B cell (primary cell): Measurements from ENCODE around the gene SLIRP. TPM values are rescaled to one million over a fixed set of nuclear protein-coding genes. Genes with fewer than 3 reads are reported as not detected.

Experiments
- ATAC-seq: fragments of 200-7000 bp; cut with Tn5 transposase; one replicate; pipeline ENCODE4 v1.10.0; 2021; ENCODE audit warnings: low read depth, mild to moderate bottlenecking, moderate number of reproducible peaks, moderate library complexity
- CTCF ChIA-PET: fragments of 350-600 bp; sonication (Branson Sonifier 250); formaldehyde crosslinking; loops from one replicate; lab custom pipeline; 2021; ENCODE audit warnings: antibody characterized with exemption, inconsistent platforms; lab: Charles Lee
- POLR2A ChIA-PET: fragments of 350-600 bp; sonication (Branson Sonifier 250); formaldehyde crosslinking; loops from one replicate; lab custom pipeline; 2021; ENCODE audit warnings: antibody characterized with exemption; lab: Charles Lee
- DNase-seq: peaks from one replicate; pipeline ENCODE4 v3.0.0; 2013
- H2AFZ ChIP-seq: 2 replicates; pipeline ENCODE4 v1.6.1; 2012; ENCODE audit warnings: mild to moderate bottlenecking, low read depth, low read length; ENCODE audit not compliant: insufficient read depth, poor library complexity, severe bottlenecking
- H3K27ac ChIP-seq, 2 donors: 1 replicate in 1 of 2; 2 replicates in 1 of 2; pipeline ENCODE4 v1.5.1; 2012 to 2013; ENCODE audit warnings: low read length in 2 of 2, mild to moderate bottlenecking in 2 of 2, moderate library complexity in 1 of 2
- H3K27me3 ChIP-seq, 4 experiments: fragments of 200-600 bp in 1 of 4; sonication (generic) in 1 of 4; replicated peaks in 1 of 4; 1 replicate in 2 of 4; 2 replicates in 2 of 4; pipeline versions ENCODE4 v1.6.1 to v1.7.0; 2013 to 2016; ENCODE audit warnings: low read length in 3 of 4, mild to moderate bottlenecking in 2 of 4, mixed read lengths in 1 of 4, moderate library complexity in 1 of 4; ENCODE audit not compliant: insufficient read depth in 4 of 4, control insufficient read depth in 3 of 4; ENCODE audit errors: control extremely low read depth in 1 of 4
- H3K36me3 ChIP-seq, 2 experiments: replicated peaks in 1 of 2; 1 replicate in 1 of 2; 2 replicates in 1 of 2; pipeline versions ENCODE4 v1.6.1 to v1.7.1; 2013; ENCODE audit warnings: low read length in 1 of 2; ENCODE audit not compliant: insufficient read depth in 2 of 2, control insufficient read depth in 1 of 2; ENCODE audit errors: control extremely low read depth in 1 of 2, extremely low read depth in 1 of 2
- H3K4me1 ChIP-seq, 2 donors: fragments of 200-600 bp in 1 of 2; sonication (generic) in 1 of 2; 1 replicate in 1 of 2; 2 replicates in 1 of 2; pipeline versions ENCODE4 v1.5.1 to v1.6.1; 2013 to 2017; ENCODE audit warnings: low read length in 2 of 2; ENCODE audit not compliant: control insufficient read depth in 2 of 2, insufficient read depth in 2 of 2
- H3K4me2 ChIP-seq: replicated peaks from 2 replicates; pipeline ENCODE3; 2012; ENCODE audit warnings: mild to moderate bottlenecking, low read depth, low read length; ENCODE audit not compliant: poor library complexity, severe bottlenecking
- H3K4me3 ChIP-seq, 5 experiments: fragments of 200-600 bp in 1 of 5; sonication (generic) in 1 of 5; 1 replicate in 3 of 5; 2 replicates in 2 of 5; pipeline versions ENCODE4 v1.5.1 to v1.7.0; 2011 to 2016; ENCODE audit warnings: low read length in 4 of 5, mild to moderate bottlenecking in 4 of 5, low read depth in 2 of 5, control low read depth in 1 of 5, moderate library complexity in 1 of 5; ENCODE audit not compliant: insufficient read depth in 1 of 5; ENCODE audit errors: control extremely low read depth in 1 of 5, extremely low read depth in 1 of 5
- H3K79me2 ChIP-seq: fragments of 200-600 bp; sonication (generic); one replicate; pipeline ENCODE4 v1.6.0; 2016; ENCODE audit warnings: low read length; ENCODE audit not compliant: control insufficient read depth, insufficient read depth
- H3K9ac ChIP-seq: fragments of 200-600 bp; sonication (generic); 2 replicates; pipeline ENCODE4 v1.6.1; 2017; ENCODE audit warnings: mild to moderate bottlenecking, low read length, moderate library complexity
- H3K9me3 ChIP-seq, 3 donors: one replicate each; pipeline versions ENCODE4 v1.6.1 to v1.7.1; 2013; ENCODE audit warnings: low read length in 2 of 3; ENCODE audit not compliant: control insufficient read depth in 2 of 3, insufficient read depth in 1 of 3; ENCODE audit errors: control extremely low read depth in 1 of 3
- H4K20me1 ChIP-seq: 2 replicates; pipeline ENCODE4 v1.6.0; 2012; ENCODE audit warnings: mild to moderate bottlenecking, low read length; ENCODE audit not compliant: insufficient read depth, control insufficient read depth, poor library complexity, severe bottlenecking
- H3K27ac Mint-ChIP-seq: one replicate; pipeline ENCODE4 v1.8.0; 2021; ENCODE audit warnings: mixed read lengths
- H3K27me3 Mint-ChIP-seq: one replicate; pipeline ENCODE4 v1.8.0; 2021; ENCODE audit warnings: mixed read lengths
- H3K4me1 Mint-ChIP-seq: one replicate; pipeline ENCODE4 v1.8.0; 2021; ENCODE audit warnings: mixed read lengths
- H3K4me3 Mint-ChIP-seq: one replicate; pipeline ENCODE4 v1.8.0; 2021; ENCODE audit warnings: mixed read lengths
- H3K9me3 Mint-ChIP-seq: one replicate; pipeline ENCODE4 v1.8.0; 2022; ENCODE audit warnings: mixed read lengths; ENCODE audit not compliant: insufficient read depth
- EZH2 ChIP-seq: IDR thresholded peaks from 2 replicates; pipeline ENCODE4 v1.6.1; 2012; ENCODE audit warnings: borderline replicate concordance, low read depth, mild to moderate bottlenecking, moderate library complexity, low read length; ENCODE audit not compliant: insufficient read depth, poor library complexity, severe bottlenecking
- WGBS: methylation state at CpG from one replicate; pipeline ENCODE4 v1.1.5; 2013; ENCODE audit warnings: missing lambda C conversion rate; ENCODE audit not compliant: insufficient coverage; 5-methylcytosine and 5-hydroxymethylcytosine counted together
- intact Hi-C: fragments of 100-400 bp; cut with micrococcal nuclease; formaldehyde crosslinking; loops from one replicate; pipeline ENCODE4 v1.10.0; 2022
- polyA plus RNA-seq: library from polyadenylated mRNA; depleted of rRNA; stranded (reverse); fragments of >200 nt; gene quantifications from 2 replicates; pipeline ENCODE4 v1.2.3, GENCODE V29; 2012
- total RNA-seq, 2 donors: library from RNA; stranded (reverse); fragments of 120-200 nt in 1 of 2; gene quantifications; 1 replicate in 1 of 2; 2 replicates in 1 of 2; pipeline versions ENCODE4 v1.2.3 to v1.2.4, GENCODE V29; 2013 to 2022
- TF ChIP-seq, protein P1 (sequence below): fragments of 200-600 bp; IDR thresholded peaks from one replicate; pipeline ENCODE4 v1.8.0; 2022; ENCODE audit warnings: antibody characterized with exemption, mild to moderate bottlenecking

Gene SLIRP
- total and polyA plus RNA-seq, 2 donors (not counting 1 experiment from before 2014, with no cell fraction given): 33.8 to 36.7 TPM

DNA sequence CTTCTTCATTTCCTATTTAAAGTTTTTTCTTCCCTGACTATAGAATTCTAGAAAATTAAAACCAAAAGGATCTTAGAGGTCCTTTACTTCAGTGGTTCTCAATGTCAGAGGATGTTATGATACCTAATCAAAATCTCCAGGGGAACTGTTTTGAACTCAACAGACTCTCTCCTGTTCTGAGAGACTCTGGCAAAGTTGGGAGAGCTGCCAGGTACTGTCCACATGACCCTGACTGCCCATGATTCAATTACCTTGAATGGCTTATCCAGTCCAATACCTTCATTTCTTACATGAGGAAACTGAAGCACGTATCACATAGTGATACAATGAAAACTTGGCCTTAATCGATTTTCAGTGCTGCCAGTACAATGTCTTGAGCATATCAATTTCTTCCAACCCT, 16.6 kb upstream of the SLIRP start:
- H3K27me3 ChIP-seq: no peaks in the 10 kb centered on the region
- no peak overlapping the region for H3K9ac ChIP-seq
- Mint-ChIP-seq H3K27me3 (no peaks in the 10 kb centered on the region), H3K9me3 (no peaks in the 10 kb centered on the region), H3K4me3 (no peak overlapping the region), H3K27ac (no peak overlapping the region), H3K4me1 (no peaks in the 10 kb centered on the region)
- no peak overlapping the region for H3K4me2 ChIP-seq
- ATAC-seq: no peak
- POLR2A ChIA-PET: no interaction called here
- no peak overlapping the region for H2AFZ ChIP-seq
- 100% methylated on average over 2 of the region's 2 CpGs for WGBS
- no peaks in the 10 kb centered on the region for H3K9me3 ChIP-seq
- no peak overlapping the region for H3K4me3 ChIP-seq
- H3K79me2 ChIP-seq: peaks cover 5% of the 10 kb centered on the region
- intact Hi-C loops: no loop called here
- H3K4me1 ChIP-seq: no peaks in the 10 kb centered on the region
- H3K27ac ChIP-seq: no peak overlapping the region
- CTCF ChIA-PET: no interaction called here
- TF ChIP-seq, protein P1, sequence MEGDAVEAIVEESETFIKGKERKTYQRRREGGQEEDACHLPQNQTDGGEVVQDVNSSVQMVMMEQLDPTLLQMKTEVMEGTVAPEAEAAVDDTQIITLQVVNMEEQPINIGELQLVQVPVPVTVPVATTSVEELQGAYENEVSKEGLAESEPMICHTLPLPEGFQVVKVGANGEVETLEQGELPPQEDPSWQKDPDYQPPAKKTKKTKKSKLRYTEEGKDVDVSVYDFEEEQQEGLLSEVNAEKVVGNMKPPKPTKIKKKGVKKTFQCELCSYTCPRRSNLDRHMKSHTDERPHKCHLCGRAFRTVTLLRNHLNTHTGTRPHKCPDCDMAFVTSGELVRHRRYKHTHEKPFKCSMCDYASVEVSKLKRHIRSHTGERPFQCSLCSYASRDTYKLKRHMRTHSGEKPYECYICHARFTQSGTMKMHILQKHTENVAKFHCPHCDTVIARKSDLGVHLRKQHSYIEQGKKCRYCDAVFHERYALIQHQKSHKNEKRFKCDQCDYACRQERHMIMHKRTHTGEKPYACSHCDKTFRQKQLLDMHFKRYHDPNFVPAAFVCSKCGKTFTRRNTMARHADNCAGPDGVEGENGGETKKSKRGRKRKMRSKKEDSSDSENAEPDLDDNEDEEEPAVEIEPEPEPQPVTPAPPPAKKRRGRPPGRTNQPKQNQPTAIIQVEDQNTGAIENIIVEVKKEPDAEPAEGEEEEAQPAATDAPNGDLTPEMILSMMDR: no peak
- no peak for TF ChIP-seq EZH2
- no peak for DNase-seq
- H3K36me3 ChIP-seq: peaks cover 5 to 50% of the 10 kb centered on the region in 2 experiments
- H4K20me1 ChIP-seq: peaks cover 20% of the 10 kb centered on the region

DNA sequence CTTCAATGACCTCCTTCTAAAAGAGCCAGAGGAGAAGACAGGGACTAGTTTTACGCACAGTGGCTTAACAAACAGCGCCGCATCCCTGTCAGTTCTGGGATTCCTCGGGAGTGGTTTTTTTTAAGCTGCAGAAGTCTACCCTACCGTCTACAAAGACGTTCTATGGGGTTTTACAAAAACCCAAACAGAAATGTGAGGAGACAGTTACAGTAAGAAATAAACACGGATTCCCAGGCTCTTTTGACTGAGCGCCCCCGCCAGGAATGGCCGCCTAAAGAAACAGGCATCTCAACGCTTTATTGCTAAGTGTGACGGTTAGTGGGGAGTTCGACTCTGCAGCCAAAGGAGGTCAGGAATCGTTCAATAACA, 564 bp upstream of the SLIRP start:
- Histone ChIP-seq H3K79me2 (peaks cover 96% of the 10 kb centered on the region), H3K9ac (peak overlapping the region; percentile 93), H3K27me3 (no peaks in the 10 kb centered on the region), H3K4me3 (peak overlapping the region; percentile 82 to 98 (median 92)), H2AFZ (peak overlapping the region; percentile 97), H3K4me1 (peaks cover 22 to 32% of the 10 kb centered on the region in 2 donors), H3K4me2 (peak overlapping the region; percentile 85), H3K36me3 (peaks cover 5 to 33% of the 10 kb centered on the region in 2 experiments), H4K20me1 (peaks cover 6% of the 10 kb centered on the region), H3K9me3 (no peaks in the 10 kb centered on the region), H3K27ac (peak overlapping the region in 1 of 2 donors; percentile 75)
- Mint-ChIP-seq H3K9me3 (no peaks in the 10 kb centered on the region), H3K27me3 (no peaks in the 10 kb centered on the region), H3K27ac (peak overlapping the region; percentile 91), H3K4me1 (peaks cover 37% of the 10 kb centered on the region), H3K4me3 (peak overlapping the region; percentile 94)
- ATAC-seq (peak; percentile 6), DNase-seq (no peak)
- CTCF ChIA-PET: interaction anchor here (2.0 kb wide), 1 partner anchor 248 kb away, joined by 9 read pairs; no protein-coding TSS in a partner anchor
- POLR2A ChIA-PET: no interaction called here
- 1% methylated on average over 8 of the region's 14 CpGs for WGBS
- no peak for TF ChIP-seq EZH2
- TF ChIP-seq, protein P1: no peak
- intact Hi-C loops: loop anchor here (5.0 kb wide), 2 partner anchors 115 to 585 kb away; no protein-coding TSS in a partner anchor
